ENCODE results near the gene CDKN2B. TPM values are rescaled to one million over a fixed set of nuclear protein-coding genes. Genes with fewer than 3 reads are reported as not detected.
A peak's percentile ranks its signal among the peaks of the same experiment; 100 is the strongest.

CDKN2B gene
- polyA plus RNA-seq, 1 donor from 2014 or later: 0.15 TPM

- no peak overlapping the region for H2AFZ ChIP-seq (ENCODE audit: low read depth, low read length)
Observed at GRCh38 chr9:21968331-21969010, 40.6 kb downstream of the CDKN2B start.

GRCh38 chr9:21967702-21968101 is 41.4 kb downstream of the CDKN2B start:
- Histone ChIP-seq H3K27ac (ENCODE audit: low read length) (no peak overlapping the region), H3K27me3 (ENCODE audit: insufficient read depth, low read depth, low read length) (peaks cover 100% of the 10 kb centered on the region), H3F3A (ENCODE audit: insufficient read depth, low read length, poor library complexity, severe bottlenecking) (no peaks in the 10 kb centered on the region), H3K9me3 (ENCODE audit: low read length) (peaks cover 14% of the 10 kb centered on the region), H4K20me1 (ENCODE audit: insufficient read depth) (no peaks in the 10 kb centered on the region), H3K36me3 (ENCODE audit: insufficient read depth, low read length) (no peaks in the 10 kb centered on the region), H3K9me2 (ENCODE audit: insufficient read depth, low read length) (no peaks in the 10 kb centered on the region), H3K4me3 (ENCODE audit: low read length) (no peak overlapping the region), H2AFZ (ENCODE audit: low read depth, low read length) (no peak overlapping the region), H3K79me2 (replicated peaks; ENCODE audit: insufficient read depth, low read length) (no peaks in the 10 kb centered on the region), H3K9ac (ENCODE audit: low read length) (no peak overlapping the region), H3K4me2 (ENCODE audit: low read length) (no peak overlapping the region)
- TF ChIP-seq POLR2AphosphoS5 (IDR thresholded peaks at IDR 0.05) (no peak), SMC3 (conservative IDR thresholded peaks at IDR 0.05; ENCODE audit: poor library complexity) (no peak), CTCF (IDR thresholded peaks at IDR 0.05; ENCODE audit: poor library complexity, severe bottlenecking) (no peak), EP300 (conservative IDR thresholded peaks at IDR 0.05; ENCODE audit: poor library complexity, severe bottlenecking) (no peak), RAD21 (conservative IDR thresholded peaks at IDR 0.05) (no peak), REST (IDR thresholded peaks at IDR 0.05; ENCODE audit: borderline replicate concordance) (no peak), MXI1 (conservative IDR thresholded peaks at IDR 0.05; ENCODE audit: poor library complexity, severe bottlenecking) (no peak), EZH2 (IDR thresholded peaks at IDR 0.05; ENCODE audit: borderline replicate concordance, insufficient read depth, low read length, poor library complexity, severe bottlenecking) (no peak), TAF1 (IDR thresholded peaks at IDR 0.05; ENCODE audit: low read depth) (no peak)

More at GRCh38 chr9:21968331-21969010, 40.6 kb downstream of the CDKN2B start:
- Histone ChIP-seq H3K36me3 (ENCODE audit: insufficient read depth, low read length) (no peaks in the 10 kb centered on the region), H3K9ac (ENCODE audit: low read length) (no peak overlapping the region), H3K4me2 (ENCODE audit: low read length) (no peak overlapping the region), H3F3A (ENCODE audit: insufficient read depth, low read length, poor library complexity, severe bottlenecking) (no peaks in the 10 kb centered on the region), H3K9me2 (ENCODE audit: insufficient read depth, low read length) (no peaks in the 10 kb centered on the region), H3K9me3 (ENCODE audit: low read length) (peaks cover 7% of the 10 kb centered on the region), H3K79me2 (replicated peaks; ENCODE audit: insufficient read depth, low read length) (no peaks in the 10 kb centered on the region), H3K27ac (ENCODE audit: low read length) (no peak overlapping the region), H3K27me3 (ENCODE audit: insufficient read depth, low read depth, low read length) (peaks cover 100% of the 10 kb centered on the region), H4K20me1 (ENCODE audit: insufficient read depth) (no peaks in the 10 kb centered on the region), H3K4me3 (ENCODE audit: low read length) (peak overlapping the region; percentile 41)
- TF ChIP-seq POLR2AphosphoS5 (IDR thresholded peaks at IDR 0.05) (peak; percentile 69), REST (IDR thresholded peaks at IDR 0.05; ENCODE audit: borderline replicate concordance) (no peak), EZH2 (IDR thresholded peaks at IDR 0.05; ENCODE audit: borderline replicate concordance, insufficient read depth, low read length, poor library complexity, severe bottlenecking) (peak; percentile 89)

Data from neural cell (in vitro differentiated cells).